ENCODE measurements around the gene CHGA.

CHGA gene

DNA sequence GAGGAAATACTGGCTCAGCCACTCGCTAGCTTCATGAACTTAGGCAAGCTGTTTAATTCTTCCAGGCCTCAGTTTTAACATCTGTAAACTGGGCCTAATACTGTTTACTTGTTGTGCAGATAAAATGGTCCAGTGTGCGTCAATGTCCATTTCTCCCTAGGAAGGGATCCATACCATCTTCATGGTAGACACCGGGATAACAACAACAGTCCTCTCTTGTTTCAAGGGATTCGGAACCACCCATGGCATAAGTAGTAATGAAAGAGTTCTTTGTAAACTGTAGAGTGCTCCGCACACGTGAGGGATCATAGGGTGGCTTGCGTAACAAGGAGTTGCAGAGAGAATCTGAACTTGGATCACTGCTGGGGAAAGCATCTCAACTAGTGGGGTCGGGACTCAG, 17.3 kb upstream of the CHGA start:
- no peak for DNase-seq (ENCODE audit: low read depth, low spot score)

DNA sequence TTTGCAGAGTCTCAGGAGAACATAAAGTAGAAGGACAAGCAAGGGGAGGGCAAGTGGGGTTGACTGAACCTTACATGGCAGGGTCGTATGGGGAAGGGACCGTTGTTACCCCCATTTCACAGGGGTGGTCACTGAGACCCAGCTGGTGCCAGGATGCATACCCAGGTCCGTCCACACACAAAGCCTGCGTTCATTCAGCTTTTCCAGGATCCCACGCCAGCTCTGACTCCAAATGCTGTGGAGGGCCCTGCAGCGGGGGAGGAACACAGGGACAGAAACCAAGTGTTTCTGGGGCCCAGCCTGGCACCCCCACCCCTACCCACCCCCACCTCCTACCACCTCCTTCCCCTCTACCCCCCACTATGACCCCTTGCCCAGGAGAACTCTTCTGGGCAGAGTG, 16.5 kb upstream of the CHGA start:
- no peak for DNase-seq (ENCODE audit: low read depth, low spot score)

DNA sequence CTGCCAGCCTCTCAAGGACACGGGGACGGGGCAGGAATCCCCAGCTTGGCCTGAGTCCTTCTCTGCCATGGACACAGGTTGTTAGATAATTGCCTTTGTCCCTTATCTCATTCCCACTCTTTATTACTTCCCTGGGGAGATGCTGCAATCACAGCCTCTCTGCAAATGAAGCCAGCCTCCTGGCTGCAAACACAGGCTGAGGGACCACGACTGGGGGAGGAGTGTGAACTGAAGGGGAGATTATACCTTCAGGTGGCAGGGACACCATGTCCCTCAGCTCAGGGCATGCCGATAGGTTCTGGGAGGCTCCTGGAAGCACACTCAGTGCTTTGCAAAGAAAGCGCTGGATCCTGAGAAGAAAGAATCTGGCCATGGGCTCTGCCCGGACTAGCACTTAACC, 16.1 kb upstream of the CHGA start:
- no peak for DNase-seq (ENCODE audit: low read depth, low spot score)

DNA sequence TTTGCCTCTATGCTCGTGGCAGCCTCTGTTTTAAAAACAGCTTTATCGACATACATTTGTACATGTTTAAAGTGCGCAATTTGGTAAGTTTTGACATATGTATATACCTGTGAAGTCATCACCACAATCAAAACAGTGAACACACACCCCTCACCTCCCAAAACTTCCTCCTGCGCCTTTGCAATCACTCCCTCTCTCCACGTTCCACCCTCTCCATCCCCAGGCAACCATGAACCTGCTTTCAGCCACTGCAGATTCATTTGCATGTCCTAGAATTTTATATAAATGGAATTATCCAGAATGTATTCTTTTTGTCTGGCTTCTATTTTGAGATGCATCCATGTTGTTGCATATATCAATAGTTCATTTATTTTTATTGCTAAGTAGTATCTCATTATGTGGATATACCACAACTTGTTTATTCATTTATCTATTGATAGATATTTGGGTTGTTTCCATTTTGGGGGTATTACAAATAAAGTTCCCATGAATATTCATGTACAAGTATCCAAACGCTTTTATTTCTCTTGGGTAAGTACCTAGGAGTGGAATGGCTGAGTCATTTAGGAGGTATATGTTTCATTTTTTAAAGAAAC, 15.5 kb upstream of the CHGA start:
- DNase-seq (ENCODE audit: low read depth, low spot score) = no peak

DNA sequence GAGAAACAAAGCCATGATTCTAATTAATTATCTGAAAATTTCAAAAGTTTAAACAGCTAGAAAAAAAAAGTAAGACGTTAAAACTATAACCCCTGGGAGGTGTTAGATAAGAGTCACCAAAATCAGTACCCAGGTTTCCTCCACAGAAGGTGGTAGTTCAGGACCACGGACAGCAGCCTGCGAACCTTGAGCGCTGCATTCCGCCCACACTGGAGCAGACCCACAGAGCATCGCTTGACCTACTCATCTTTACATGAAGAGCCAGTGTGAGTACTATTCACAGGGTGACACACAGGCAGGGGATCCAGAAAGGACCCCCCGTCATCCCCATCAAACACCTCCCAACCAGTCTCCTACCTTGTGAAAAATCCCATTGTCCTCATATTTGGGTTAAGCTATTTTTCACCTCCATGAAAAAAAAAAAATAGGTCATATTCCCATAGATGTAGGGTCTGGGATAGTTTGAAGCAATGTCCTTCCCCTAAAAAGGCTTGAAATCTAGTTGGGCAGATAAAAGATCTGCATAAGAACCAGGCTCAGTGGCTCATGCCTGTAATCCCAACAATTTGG, 8.8 kb upstream of the CHGA start:
- DNase-seq (ENCODE audit: low read depth, low spot score) = no peak

DNA sequence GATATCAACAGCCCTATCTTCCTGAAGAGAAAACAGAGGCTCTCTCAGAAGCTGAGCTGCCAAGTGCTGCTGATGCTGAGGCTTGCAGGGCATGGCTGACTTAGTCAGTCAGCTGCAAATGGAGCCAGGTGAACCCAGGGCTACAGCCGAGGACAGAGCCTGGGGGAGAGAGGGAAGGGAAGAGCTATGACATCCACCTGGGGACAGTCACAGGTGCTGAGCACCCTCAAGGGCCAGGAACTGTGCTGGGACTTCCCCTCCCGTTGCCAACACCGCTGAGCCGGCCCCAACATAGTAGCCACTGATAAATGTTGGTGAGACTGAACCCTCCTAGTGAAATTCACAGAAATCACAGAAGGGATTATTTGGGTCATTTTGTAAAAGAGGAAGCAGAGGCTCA, 6.7 kb upstream of the CHGA start:
- no peak for DNase-seq (ENCODE audit: low read depth, low spot score)

DNA sequence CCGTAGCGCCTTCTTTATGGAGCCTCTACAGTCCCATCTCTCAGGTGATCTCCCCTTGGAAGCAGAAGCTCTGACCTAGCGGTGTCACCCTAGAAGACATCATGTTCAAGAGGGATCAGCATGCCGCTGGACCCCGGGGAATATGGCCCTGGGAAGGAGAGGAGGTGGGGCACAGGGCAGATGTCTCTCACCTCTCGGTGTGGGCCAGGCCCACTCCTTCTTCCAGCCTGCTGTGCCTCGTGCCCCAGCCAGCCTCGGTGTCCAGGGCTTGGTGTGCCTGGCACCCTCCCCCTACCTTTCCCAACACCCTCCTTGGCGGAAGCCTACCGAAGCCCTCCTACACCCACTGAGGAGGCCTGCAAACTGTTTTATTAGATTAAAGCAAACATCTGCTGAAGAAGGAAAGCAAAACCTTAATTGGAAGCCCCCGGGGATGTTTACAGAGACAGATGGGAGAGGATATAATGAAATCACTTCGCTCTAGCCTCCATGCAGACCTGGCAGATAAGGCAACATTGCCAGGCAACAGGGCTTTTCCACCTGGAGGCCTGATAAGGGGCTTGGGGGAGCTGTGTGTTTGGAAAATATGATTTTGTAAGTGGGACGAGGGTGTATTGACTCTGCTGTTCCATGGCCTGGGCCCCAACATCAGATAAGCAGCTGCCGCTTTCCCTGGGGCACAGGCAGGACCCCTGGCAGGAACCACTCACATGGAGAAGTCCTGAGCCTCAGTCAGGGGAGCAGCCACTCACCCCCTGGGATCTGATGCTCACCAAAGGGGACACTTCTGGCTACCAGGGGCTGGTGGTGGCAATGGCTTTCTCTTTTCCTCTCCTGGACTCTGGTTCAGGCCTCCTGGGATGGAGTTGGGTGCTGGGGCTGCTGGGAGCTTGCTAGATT, 5.7 kb upstream of the CHGA start:
- DNase-seq (ENCODE audit: low read depth, low spot score) = no peak

DNA sequence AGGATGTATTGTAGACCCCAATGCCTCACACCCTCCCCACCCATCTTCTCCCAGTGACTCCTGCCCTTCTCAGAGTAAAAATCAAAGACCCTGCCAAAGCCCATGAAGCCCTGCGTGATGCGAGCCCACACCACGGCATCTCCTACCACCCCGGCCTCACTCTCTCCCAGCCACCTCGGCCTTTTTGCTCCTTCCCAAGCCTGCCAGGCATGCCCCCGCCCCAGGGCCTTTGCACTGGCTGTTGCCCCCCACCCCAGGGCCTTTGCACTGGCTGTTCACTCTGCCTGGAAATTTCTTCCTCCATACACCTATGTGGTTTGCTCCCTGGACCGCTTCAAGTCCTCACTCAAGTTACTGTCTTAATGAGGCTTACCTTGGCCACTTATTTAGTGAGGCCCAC, 5.0 kb upstream of the CHGA start:
- DNase-seq (ENCODE audit: low read depth, low spot score) = no peak

DNA sequence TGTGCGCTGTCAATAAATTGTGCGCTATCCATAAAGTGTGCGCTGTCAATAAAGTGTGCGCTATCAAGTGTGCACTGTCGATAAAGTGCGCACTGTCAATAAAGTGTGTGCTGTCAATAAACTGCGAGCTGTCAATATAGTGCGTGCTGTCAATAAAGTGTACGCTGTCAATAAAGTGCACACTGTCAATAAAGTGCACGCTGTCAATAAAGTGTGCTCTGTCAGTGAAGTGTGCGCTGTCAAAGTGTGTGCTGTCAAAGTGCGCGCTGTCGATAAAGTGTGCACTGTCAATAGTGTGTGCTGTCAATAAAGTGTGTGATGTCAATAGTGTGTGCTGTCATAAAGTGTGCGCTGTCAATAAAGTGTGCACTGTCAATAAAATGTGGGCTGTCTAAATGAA, 2.9 kb upstream of the CHGA start:
- no peak for DNase-seq (ENCODE audit: low read depth, low spot score)

DNA sequence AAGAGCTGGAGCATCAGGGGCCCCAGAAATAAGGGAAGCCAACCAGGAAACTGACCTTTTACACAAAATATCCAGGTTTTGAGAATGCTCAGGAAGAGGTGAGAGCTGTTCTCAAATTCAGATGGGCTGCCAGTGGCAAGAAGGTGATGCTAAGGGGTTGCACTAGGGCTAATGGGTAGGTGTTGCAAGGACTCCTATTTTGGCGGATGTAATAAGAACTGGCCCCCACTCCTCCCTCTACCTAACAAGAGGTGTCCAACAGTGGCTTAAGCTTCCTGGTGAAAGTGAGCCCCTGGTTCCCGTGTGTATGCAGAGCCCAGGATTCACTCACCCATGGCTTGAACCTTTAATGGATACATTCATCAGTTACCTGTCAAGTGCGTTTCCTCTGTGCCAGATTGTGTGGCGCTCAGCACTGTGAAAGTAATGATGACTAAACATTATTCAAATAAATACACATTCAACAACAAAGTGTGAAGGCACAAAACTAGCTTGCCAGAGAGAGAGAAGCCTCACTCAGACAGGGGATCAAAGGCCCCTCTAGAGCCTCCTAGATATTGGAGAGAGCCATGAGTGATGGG, 705 bp upstream of the CHGA start:
- no peak for DNase-seq (ENCODE audit: low read depth, low spot score)

DNA sequence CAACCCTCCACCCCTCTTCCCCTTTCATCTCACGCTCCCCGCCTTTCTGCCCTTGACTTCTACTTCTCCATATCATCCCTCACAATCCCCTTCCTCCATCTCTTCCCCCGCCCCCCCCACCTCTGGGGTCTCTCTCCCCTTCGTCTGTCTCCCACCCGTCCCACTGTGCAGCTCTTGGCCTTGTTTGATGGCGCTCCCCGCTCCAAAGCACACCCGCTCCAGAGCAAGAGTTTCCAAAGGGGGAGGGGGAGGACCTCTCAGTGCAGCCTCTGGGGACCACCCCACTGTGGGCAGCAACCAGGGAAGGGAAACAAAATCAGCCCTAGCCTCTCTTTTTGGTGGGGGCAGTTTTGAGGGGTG, 774 bp downstream of the CHGA start:
- DNase-seq (ENCODE audit: low read depth, low spot score) = no peak

DNA sequence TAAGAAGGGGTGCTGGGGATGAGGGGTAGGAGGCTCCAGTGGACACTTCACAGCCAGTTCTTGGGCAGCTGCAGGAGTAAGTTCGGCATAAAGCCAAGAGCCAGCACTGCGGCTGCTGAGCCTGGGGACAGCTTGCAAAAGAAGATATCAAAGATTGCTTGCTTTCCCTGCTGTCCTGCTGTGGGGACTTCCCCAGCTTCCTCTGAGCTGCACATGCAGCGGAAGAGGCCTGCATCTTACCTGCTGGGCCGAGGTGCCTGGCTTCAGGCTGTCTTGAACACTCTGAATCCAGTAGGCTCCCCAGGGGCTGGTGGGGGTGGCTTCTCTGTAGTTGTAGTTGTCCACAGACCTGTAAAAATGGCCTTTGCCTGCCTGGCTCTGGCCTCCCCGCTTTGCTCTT, 1.3 kb downstream of the CHGA start:
- no peak for DNase-seq (ENCODE audit: low read depth, low spot score)

DNA sequence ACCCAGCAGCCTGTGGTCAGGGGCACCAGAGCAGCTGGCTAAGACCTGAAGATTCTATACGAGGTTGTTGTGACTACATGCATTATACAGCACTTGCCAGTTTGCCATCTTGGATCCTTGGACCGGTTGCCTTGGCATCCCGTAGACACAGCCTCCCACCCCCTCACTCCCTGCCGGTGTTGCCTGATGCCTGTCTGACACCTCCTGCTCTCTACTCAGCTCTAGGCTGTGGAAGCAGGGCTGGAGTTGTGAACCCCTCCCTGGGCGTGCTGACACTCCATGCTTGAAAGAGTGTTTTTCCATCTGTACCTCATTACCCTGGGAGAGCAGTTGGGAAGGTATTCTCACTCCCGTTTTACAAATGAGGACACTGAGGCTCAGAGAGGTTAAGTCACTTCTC, 2.5 kb downstream of the CHGA start:
- DNase-seq (ENCODE audit: low read depth, low spot score) = no peak

DNA sequence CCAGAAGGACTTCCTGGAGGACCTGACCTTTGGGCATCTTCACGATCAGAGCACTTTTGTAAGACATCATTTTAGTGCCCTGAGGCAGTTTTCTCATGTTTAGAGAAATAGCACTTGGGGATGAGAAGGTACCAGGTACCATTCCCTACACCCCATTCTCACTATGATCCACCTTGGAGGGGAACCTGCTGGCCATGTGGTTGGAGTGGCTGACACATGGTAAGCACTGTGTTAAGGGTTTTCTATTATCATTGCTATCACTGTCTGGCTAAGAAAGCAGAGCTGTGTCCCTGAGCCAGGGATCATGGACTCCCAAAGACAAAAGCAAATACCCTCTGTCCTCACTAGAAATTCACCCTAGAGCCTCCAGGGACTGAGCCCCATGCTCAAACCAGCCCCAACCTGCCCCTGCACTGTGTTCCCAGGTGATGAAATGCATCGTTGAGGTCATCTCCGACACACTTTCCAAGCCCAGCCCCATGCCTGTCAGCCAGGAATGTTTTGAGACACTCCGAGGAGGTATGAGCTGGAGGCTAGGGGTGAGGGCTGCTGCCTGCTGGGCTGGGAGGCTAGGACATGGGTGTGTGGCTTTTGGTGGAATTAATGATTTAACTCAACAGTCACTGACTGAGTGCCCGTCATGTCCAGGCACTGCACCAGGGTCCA, 3.4 kb downstream of the CHGA start:
- no peak for DNase-seq (ENCODE audit: low read depth, low spot score)

DNA sequence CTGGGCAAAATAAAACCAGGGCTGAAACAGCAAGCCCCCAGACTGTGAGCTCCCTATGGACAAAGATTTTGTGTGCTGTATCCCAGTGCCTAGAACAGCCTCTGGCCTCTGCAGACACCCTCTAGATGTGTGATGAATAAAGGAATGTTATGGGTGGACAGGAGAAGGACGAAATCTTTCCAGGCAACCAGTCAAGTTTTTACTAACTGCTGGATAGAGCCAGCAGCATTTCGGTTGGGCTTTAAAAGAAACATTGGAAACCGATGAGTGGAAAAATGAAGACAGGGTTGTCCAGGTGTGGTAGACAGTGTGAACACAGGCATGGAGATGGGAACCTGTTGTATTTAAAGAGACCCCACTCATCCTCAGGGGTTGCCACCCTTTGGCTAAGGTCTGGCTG, 4.0 kb downstream of the CHGA start:
- DNase-seq (ENCODE audit: low read depth, low spot score) = no peak

DNA sequence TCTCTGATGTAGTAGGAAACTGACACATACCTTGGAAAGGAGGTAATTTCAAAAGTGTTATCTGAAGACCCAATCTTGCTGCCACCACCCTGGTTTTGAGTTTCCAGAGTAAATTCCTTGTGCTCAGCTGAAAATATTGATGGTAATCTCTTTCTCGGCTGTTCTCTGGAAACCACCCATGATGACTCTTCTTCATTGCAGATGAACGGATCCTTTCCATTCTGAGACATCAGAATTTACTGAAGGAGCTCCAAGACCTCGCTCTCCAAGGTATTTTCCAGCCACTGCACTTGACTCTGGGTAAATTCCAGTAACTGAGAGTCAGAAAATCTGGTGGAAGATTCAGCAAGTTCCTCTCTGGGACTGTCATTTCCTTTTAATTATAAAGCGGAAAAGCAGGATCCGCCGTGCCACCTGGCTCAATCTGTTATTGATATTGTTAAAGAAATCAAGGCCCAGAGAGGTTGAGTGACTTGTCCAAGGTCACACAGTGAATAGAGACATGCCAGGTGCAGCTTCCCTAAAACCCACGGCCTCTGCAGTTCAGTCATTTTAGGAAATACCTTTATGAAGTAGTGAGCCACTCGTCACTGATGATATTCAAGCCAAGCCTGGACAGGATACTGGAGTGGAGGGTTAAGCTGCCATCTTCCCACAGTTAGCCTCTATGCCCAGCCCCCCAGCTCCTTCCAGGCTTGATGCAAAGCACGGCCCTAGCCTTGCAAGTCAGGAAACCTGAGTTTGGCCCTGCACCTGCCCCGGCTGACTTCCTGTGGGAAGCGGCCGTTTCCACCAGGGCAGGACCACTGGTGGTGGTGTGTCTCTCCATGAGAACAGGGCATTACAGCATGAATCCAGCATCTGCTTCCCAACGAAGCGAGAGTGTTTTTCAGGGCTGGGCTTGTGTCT, 4.7 kb downstream of the CHGA start:
- DNase-seq (ENCODE audit: low read depth, low spot score) = no peak

DNA sequence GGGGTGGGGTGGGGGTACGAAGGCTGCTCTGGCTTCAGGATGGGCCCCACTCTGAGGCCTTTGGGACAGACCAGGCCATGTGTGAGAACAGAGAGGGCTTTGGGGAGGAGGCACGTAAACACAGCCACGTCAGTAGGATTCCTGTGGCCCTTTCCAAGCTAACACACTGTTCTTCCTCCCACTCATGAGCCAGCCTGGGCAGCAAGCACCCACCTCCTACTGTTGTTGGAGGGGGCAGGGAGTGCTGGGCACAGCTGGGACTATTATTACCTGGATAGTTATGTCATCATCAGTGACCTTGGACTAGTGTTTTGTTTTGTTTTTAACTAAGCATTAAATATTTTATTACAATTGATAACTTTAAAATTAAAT, 5.3 kb downstream of the CHGA start:
- DNase-seq (ENCODE audit: low read depth, low spot score) = no peak

DNA sequence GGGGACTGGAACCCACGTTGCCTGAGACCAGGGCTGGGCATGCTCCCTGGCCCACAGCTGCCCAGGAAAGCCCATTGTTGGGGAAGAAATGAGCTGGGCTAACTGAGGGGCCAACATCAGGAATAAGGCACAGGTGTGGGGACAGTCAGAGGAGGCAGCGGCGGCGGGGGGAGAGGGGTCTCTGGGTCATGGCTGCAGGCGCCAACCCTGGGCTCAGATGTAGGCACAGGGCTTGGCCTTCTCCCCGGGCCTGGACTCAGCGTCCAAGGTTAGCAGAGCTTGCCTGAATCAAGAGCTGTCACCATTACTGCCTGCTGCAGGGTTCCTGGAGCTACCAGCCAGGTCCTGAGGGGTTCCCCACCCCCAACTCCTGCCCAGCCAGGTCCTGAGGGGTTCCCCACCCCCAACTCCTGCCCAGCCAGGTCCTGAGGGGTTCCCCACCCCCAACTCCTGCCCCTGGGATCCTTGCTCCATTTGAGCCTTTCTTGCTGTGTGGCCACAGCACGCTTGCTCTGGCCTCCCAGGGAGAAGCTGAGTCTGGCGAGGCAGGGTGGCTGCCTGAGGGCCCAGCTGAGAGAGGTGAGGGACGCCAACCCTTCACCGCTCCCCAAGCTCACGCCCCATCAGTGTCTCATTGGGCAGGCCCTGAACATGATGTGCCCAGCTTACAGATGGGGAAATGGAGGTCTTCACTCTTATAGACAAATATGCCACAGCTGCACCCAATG, 6.2 kb downstream of the CHGA start:
- no peak for DNase-seq (ENCODE audit: low read depth, low spot score)

DNA sequence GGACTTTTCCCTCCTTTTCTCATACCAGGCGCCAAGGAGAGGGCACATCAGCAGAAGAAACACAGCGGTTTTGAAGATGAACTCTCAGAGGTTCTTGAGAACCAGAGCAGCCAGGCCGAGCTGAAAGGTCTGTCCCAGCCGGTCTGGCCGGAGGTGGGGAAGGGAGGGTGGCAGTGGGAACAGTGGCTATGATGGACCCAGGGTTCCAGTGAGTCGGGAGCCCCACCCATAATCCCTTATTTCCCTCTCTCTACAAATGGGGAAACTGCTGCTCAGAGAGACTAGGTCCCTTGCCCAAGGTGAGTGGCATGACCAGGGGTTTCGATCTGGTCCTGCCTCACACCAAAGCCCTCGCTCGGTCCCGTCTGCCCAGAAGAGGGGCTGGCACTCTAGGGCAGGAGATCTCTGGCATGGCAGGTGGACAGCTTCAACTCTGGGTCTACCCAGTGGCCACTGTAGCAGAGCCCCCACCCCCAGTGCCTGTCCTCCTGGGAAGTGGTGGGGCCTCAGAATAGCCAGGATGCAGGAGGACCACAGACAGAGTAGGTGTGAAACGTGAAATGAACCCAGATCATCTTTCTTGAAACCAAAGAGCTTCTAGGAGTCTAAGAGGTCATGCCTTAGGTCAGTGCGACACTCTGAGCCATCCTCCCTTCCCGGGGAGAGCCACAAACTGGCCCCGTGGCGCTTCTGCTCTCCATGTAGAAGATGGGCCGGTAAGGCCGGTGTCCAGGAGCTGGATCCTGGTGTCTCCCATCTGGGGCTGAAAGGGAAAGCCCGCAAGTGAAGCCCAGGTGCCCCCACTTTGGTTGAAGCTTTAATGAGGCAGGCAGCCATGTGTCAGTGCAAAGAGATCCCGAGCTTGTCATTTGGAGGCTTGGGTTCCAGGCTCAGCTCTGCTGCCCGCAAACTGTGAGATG, 7.0 kb downstream of the CHGA start:
- no peak for DNase-seq (ENCODE audit: low read depth, low spot score)

Data from activated naive CD8-positive, alpha-beta T cell treated with anti-CD3 and anti-CD28 coated beads, Interleukin-2, amount 50 U/mL, for 16 hours (primary cell).